Jurkat, Clone E6-1 (cell line): Measurements from ENCODE around the gene CSRNP3. TPM values are rescaled to one million over a fixed set of nuclear protein-coding genes. Genes with fewer than 3 reads are reported as not detected.

Experiments used
- DNase-seq: peaks from one replicate; pipeline ENCODE4 v3.0.0-alpha.2; 2011; ENCODE audit warnings: low read depth, low spot score
- H3K4me3 ChIP-seq: 2 replicates; pipeline ENCODE4 v1.5.1; 2011; ENCODE audit warnings: mild to moderate bottlenecking, low read length, control low read depth, moderate library complexity
- polyA plus RNA-seq: library from polyadenylated mRNA; unstranded; fragments of >200 nt; gene quantifications from one replicate; pipeline ENCODE4 v1.2.1, GENCODE V29; 2012; ENCODE audit warnings: missing spikeins; ENCODE audit not compliant: insufficient read length, insufficient read depth

CSRNP3 gene
- not detected for polyA plus RNA-seq

GRCh38 chr2:165469417-165469816 lies at the start of gene CSRNP3:
CSRNP3 (plus strand) TSS chr2:165469698; CDS start chr2:165595066, 125,368 bp downstream.
- no peak for DNase-seq
- H3K4me3 ChIP-seq = no peak within 1 kb of the TSS

GRCh38 chr2:165420231-165420630 lies 49.3 kb upstream of the CSRNP3 start:
- H3K4me3 ChIP-seq = no peak overlapping the region
- DNase-seq = no peak

GRCh38 chr2:165423081-165423480 lies 46.4 kb upstream of the CSRNP3 start:
- no peak for DNase-seq
- H3K4me3 ChIP-seq = no peak overlapping the region

- no peak overlapping the region for H3K4me3 ChIP-seq
- no peak for DNase-seq
Observed at GRCh38 chr2:165425556-165425955, 43.9 kb upstream of the CSRNP3 start.

GRCh38 chr2:165427686-165428085 lies 41.8 kb upstream of the CSRNP3 start:
- no peak for DNase-seq
- no peak overlapping the region for H3K4me3 ChIP-seq

GRCh38 chr2:165428926-165429325 lies 40.6 kb upstream of the CSRNP3 start:
- DNase-seq = no peak
- H3K4me3 ChIP-seq = no peak overlapping the region

GRCh38 chr2:165431014-165431413 lies 38.5 kb upstream of the CSRNP3 start:
- no peak for DNase-seq
- no peak overlapping the region for H3K4me3 ChIP-seq

- H3K4me3 ChIP-seq = no peak overlapping the region
- no peak for DNase-seq
Observed at GRCh38 chr2:165432234-165432966, 37.1 kb upstream of the CSRNP3 start.

- no peak for DNase-seq
- no peak overlapping the region for H3K4me3 ChIP-seq
Observed at GRCh38 chr2:165434865-165435496, 34.5 kb upstream of the CSRNP3 start.

GRCh38 chr2:165435611-165436010 lies 33.9 kb upstream of the CSRNP3 start:
- no peak overlapping the region for H3K4me3 ChIP-seq
- no peak for DNase-seq

- H3K4me3 ChIP-seq = no peak overlapping the region
- no peak for DNase-seq
Observed at GRCh38 chr2:165436559-165436958, 32.9 kb upstream of the CSRNP3 start.

GRCh38 chr2:165440367-165440766 lies 29.1 kb upstream of the CSRNP3 start:
- no peak for DNase-seq
- no peak overlapping the region for H3K4me3 ChIP-seq

- DNase-seq = peak; percentile 46
- no peak overlapping the region for H3K4me3 ChIP-seq
Observed at GRCh38 chr2:165443511-165443910, 26.0 kb upstream of the CSRNP3 start.

GRCh38 chr2:165448406-165448805 lies 21.1 kb upstream of the CSRNP3 start:
- DNase-seq = no peak
- no peak overlapping the region for H3K4me3 ChIP-seq

GRCh38 chr2:165450156-165450555 lies 19.3 kb upstream of the CSRNP3 start:
- no peak for DNase-seq
- H3K4me3 ChIP-seq = no peak overlapping the region

GRCh38 chr2:165452327-165452726 lies 17.2 kb upstream of the CSRNP3 start:
- H3K4me3 ChIP-seq = no peak overlapping the region
- DNase-seq = no peak

- no peak for DNase-seq
Observed at GRCh38 chr2:165453561-165454094, 15.9 kb upstream of the CSRNP3 start.

GRCh38 chr2:165454905-165455304 lies 14.6 kb upstream of the CSRNP3 start:
- no peak for DNase-seq
- no peak overlapping the region for H3K4me3 ChIP-seq

More at GRCh38 chr2:165453561-165454094, 15.9 kb upstream of the CSRNP3 start:
- no peak overlapping the region for H3K4me3 ChIP-seq

- DNase-seq = no peak
- no peak overlapping the region for H3K4me3 ChIP-seq
Observed at GRCh38 chr2:165456027-165456426, 13.5 kb upstream of the CSRNP3 start.

- no peak for DNase-seq
- H3K4me3 ChIP-seq = no peak overlapping the region
Observed at GRCh38 chr2:165462443-165462842, 7.1 kb upstream of the CSRNP3 start.
